CD14-positive monocyte (primary cell): Measurements from ENCODE around the gene WNT3. TPM values are rescaled to one million over a fixed set of nuclear protein-coding genes. Genes with fewer than 3 reads are reported as not detected.

Experiments used
- DNase-seq, 3 donors: peaks; one replicate each; pipeline ENCODE4 v3.0.0-alpha.2; 2011 to 2022
- H2AFZ ChIP-seq: 2 replicates; pipeline ENCODE4 v1.6.0; 2012; ENCODE audit warnings: mild to moderate bottlenecking, low read depth, low read length, inconsistent platforms; ENCODE audit not compliant: insufficient read depth, poor library complexity, severe bottlenecking
- H3K27ac ChIP-seq, 2 donors: 1 replicate in 1 of 2; 2 replicates in 1 of 2; pipeline ENCODE4 v1.5.1; 2012 to 2013; ENCODE audit warnings: low read length in 2 of 2, control low read depth in 1 of 2, inconsistent platforms in 1 of 2, low read depth in 1 of 2, mild to moderate bottlenecking in 1 of 2
- H3K27me3 ChIP-seq, 2 donors: one replicate each; pipeline versions ENCODE4 v1.6.0 to v1.6.1; 2011 to 2013; ENCODE audit warnings: low read length in 2 of 2; ENCODE audit not compliant: control insufficient read depth in 2 of 2, insufficient read depth in 2 of 2
- H3K36me3 ChIP-seq, 2 donors: replicated peaks in 1 of 2; 1 replicate in 1 of 2; 2 replicates in 1 of 2; pipeline versions ENCODE4 v1.5.1 to v1.6.1; 2012 to 2013; ENCODE audit warnings: low read length in 2 of 2, control low read depth in 1 of 2, inconsistent platforms in 1 of 2, mild to moderate bottlenecking in 1 of 2; ENCODE audit not compliant: insufficient read depth in 2 of 2, control insufficient read depth in 1 of 2
- H3K4me1 ChIP-seq, 2 donors: 1 replicate in 1 of 2; 2 replicates in 1 of 2; pipeline versions ENCODE4 v1.5.1 to v1.6.1; 2012 to 2013; ENCODE audit warnings: low read length in 2 of 2, control low read depth in 1 of 2, inconsistent platforms in 1 of 2, mild to moderate bottlenecking in 1 of 2, moderate library complexity in 1 of 2; ENCODE audit not compliant: insufficient read depth in 2 of 2, control insufficient read depth in 1 of 2
- H3K4me2 ChIP-seq: replicated peaks from 2 replicates; pipeline ENCODE3; 2012; ENCODE audit warnings: low read length, moderate library complexity, mild to moderate bottlenecking; ENCODE audit not compliant: poor library complexity, severe bottlenecking; ENCODE audit errors: extremely low read depth
- H3K4me3 ChIP-seq, 3 experiments: fragments of 200-600 bp in 1 of 3; sonication (generic) in 1 of 3; replicated peaks in 1 of 3; 1 replicate in 2 of 3; 2 replicates in 1 of 3; pipeline ENCODE4 v1.5.1; 2011 to 2013; ENCODE audit warnings: low read length in 3 of 3, mild to moderate bottlenecking in 3 of 3, control low read depth in 2 of 3, low read depth in 2 of 3, inconsistent platforms in 1 of 3, moderate library complexity in 1 of 3
- H3K79me2 ChIP-seq: 2 replicates; pipeline ENCODE4 v1.6.0; 2012; ENCODE audit warnings: mild to moderate bottlenecking, control low read depth, inconsistent platforms, low read length, moderate library complexity; ENCODE audit not compliant: insufficient read depth
- H3K9ac ChIP-seq: 2 replicates; pipeline ENCODE4 v1.6.0; 2017; ENCODE audit warnings: low read length, mild to moderate bottlenecking; ENCODE audit not compliant: insufficient read depth, poor library complexity, severe bottlenecking
- H3K9me3 ChIP-seq, 2 donors: replicated peaks in 1 of 2; 1 replicate in 1 of 2; 2 replicates in 1 of 2; pipeline versions ENCODE4 v1.5.1 to v1.6.1; 2012 to 2013; ENCODE audit warnings: low read length in 2 of 2, control low read depth in 1 of 2; ENCODE audit not compliant: control insufficient read depth in 1 of 2, insufficient read depth in 1 of 2
- H4K20me1 ChIP-seq: 2 replicates; pipeline ENCODE4 v1.6.0; 2012; ENCODE audit warnings: mild to moderate bottlenecking, low read length, control low read depth, moderate library complexity; ENCODE audit not compliant: insufficient read depth
- H3K27ac Mint-ChIP-seq, 7 donors: one replicate each; pipeline ENCODE4 v1.8.0; 2020; ENCODE audit warnings: mild to moderate bottlenecking in 7 of 7, mixed read lengths in 7 of 7, moderate library complexity in 6 of 7, inconsistent platforms in 2 of 7
- H3K27me3 Mint-ChIP-seq, 3 donors: one replicate each; pipeline ENCODE4 v1.8.0; 2021 to 2022; ENCODE audit warnings: low read depth in 3 of 3, mild to moderate bottlenecking in 3 of 3, mixed read lengths in 3 of 3, moderate library complexity in 3 of 3, inconsistent platforms in 1 of 3
- H3K36me3 Mint-ChIP-seq, 2 donors: one replicate each; pipeline ENCODE4 v1.8.0; 2020; ENCODE audit warnings: mixed read lengths in 2 of 2, inconsistent platforms in 1 of 2, mild to moderate bottlenecking in 1 of 2
- H3K4me1 Mint-ChIP-seq: one replicate; pipeline ENCODE4 v1.8.0; 2020; ENCODE audit warnings: mild to moderate bottlenecking, mixed read lengths
- H3K4me3 Mint-ChIP-seq, 2 donors: one replicate each; pipeline ENCODE4 v1.8.0; 2020; ENCODE audit warnings: mild to moderate bottlenecking in 2 of 2, mixed read lengths in 2 of 2, moderate library complexity in 1 of 2
- H3K9me3 Mint-ChIP-seq, 7 donors: one replicate each; pipeline ENCODE4 v1.8.0; 2020 to 2022; ENCODE audit warnings: mixed read lengths in 7 of 7, mild to moderate bottlenecking in 6 of 7, moderate library complexity in 6 of 7, inconsistent platforms in 2 of 7
- WGBS: methylation state at CpG from one replicate; pipeline ENCODE4 v1.1.5; 2013; ENCODE audit warnings: missing lambda C conversion rate; ENCODE audit not compliant: insufficient coverage; 5-methylcytosine and 5-hydroxymethylcytosine counted together
- intact Hi-C, 2 donors: fragments of 100-400 bp; cut with micrococcal nuclease; formaldehyde crosslinking; loops; one replicate each; pipeline versions ENCODE4 v1.15.0 to v1.15.1; 2023
- polyA plus RNA-seq, 3 donors: library from polyadenylated mRNA; depleted of rRNA in 1 of 3; unstranded in 2 of 3; stranded (reverse) in 1 of 3; fragments of 300-500 nt in 2 of 3; fragments of >200 nt in 1 of 3; fragmentation: Illumina TruSeq in 2 of 3; gene quantifications; 1 replicate in 2 of 3; 2 replicates in 1 of 3; pipeline ENCODE4 v1.2.3, GENCODE V29; 2012 to 2021
- TF ChIP-seq, protein P1 (sequence below): fragments of 200-600 bp; IDR thresholded peaks from one replicate; pipeline ENCODE4 v1.8.0; 2022; ENCODE audit warnings: antibody characterized with exemption, mild to moderate bottlenecking

Gene WNT3
- polyA plus RNA-seq, 3 donors, result 0.01 TPM; not detected in 2

- WGBS, result 93% methylated on average over 3 of the region's 3 CpGs
- peak overlapping the region in 2 of 7 donors; percentile 2 to 27 for H3K27ac Mint-ChIP-seq
Observed at GRCh38 chr17:46726206-46726605, 92.3 kb downstream of the WNT3 start.

GRCh38 chr17:46722662-46723285 lies 95.7 kb downstream of the WNT3 start:
- DNase-seq, result no peak
- Histone ChIP-seq H3K36me3 (peaks cover 32 to 90% of the 10 kb centered on the region in 2 donors), H3K9me3 (no peaks in the 10 kb centered on the region), H3K4me2 (no peak overlapping the region), H3K79me2 (no peaks in the 10 kb centered on the region), H3K4me3 (no peak overlapping the region), H3K4me1 (peaks cover 4 to 6% of the 10 kb centered on the region in 2 donors), H3K27ac (no peak overlapping the region), H3K27me3 (no peaks in the 10 kb centered on the region), H2AFZ (no peak overlapping the region), H4K20me1 (no peaks in the 10 kb centered on the region), H3K9ac (no peak overlapping the region)
- intact Hi-C loops, result no loop called here
- H3K27ac Mint-ChIP-seq, result peak overlapping the region in 1 of 7 donors; percentile 13
- H3K4me1 Mint-ChIP-seq, result peaks cover 15% of the 10 kb centered on the region
- peaks cover 0 to under 1% (median 0%) of the 10 kb centered on the region in 3 donors for H3K27me3 Mint-ChIP-seq
- WGBS, result 71% methylated on average over 5 of the region's 7 CpGs
- H3K4me3 Mint-ChIP-seq, result no peak overlapping the region
- H3K36me3 Mint-ChIP-seq, result peaks cover 54 to 70% of the 10 kb centered on the region in 2 donors
- no peaks in the 10 kb centered on the region for H3K9me3 Mint-ChIP-seq
- TF ChIP-seq, protein P1, sequence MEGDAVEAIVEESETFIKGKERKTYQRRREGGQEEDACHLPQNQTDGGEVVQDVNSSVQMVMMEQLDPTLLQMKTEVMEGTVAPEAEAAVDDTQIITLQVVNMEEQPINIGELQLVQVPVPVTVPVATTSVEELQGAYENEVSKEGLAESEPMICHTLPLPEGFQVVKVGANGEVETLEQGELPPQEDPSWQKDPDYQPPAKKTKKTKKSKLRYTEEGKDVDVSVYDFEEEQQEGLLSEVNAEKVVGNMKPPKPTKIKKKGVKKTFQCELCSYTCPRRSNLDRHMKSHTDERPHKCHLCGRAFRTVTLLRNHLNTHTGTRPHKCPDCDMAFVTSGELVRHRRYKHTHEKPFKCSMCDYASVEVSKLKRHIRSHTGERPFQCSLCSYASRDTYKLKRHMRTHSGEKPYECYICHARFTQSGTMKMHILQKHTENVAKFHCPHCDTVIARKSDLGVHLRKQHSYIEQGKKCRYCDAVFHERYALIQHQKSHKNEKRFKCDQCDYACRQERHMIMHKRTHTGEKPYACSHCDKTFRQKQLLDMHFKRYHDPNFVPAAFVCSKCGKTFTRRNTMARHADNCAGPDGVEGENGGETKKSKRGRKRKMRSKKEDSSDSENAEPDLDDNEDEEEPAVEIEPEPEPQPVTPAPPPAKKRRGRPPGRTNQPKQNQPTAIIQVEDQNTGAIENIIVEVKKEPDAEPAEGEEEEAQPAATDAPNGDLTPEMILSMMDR, result no peak

More at GRCh38 chr17:46726206-46726605, 92.3 kb downstream of the WNT3 start:
- peaks cover 7% of the 10 kb centered on the region for H3K4me1 Mint-ChIP-seq
- Histone ChIP-seq H3K27ac (no peak overlapping the region), H4K20me1 (no peaks in the 10 kb centered on the region), H3K9ac (no peak overlapping the region), H3K36me3 (peaks cover 50 to 91% of the 10 kb centered on the region in 2 donors), H3K27me3 (no peaks in the 10 kb centered on the region), H3K9me3 (no peaks in the 10 kb centered on the region), H3K79me2 (no peaks in the 10 kb centered on the region), H2AFZ (no peak overlapping the region), H3K4me3 (no peak overlapping the region), H3K4me1 (no peaks in the 10 kb centered on the region), H3K4me2 (no peak overlapping the region)
- H3K4me3 Mint-ChIP-seq, result no peak overlapping the region
- no peak for DNase-seq
- H3K27me3 Mint-ChIP-seq, result peaks cover 0 to 2% (median 0%) of the 10 kb centered on the region in 3 donors
- intact Hi-C loops, result no loop called here
- TF ChIP-seq, protein P1, result no peak
- no peaks in the 10 kb centered on the region for H3K9me3 Mint-ChIP-seq
- H3K36me3 Mint-ChIP-seq, result peaks cover 62 to 72% of the 10 kb centered on the region in 2 donors
